ENCODE data around the gene MLIP.

MLIP gene

DNA sequence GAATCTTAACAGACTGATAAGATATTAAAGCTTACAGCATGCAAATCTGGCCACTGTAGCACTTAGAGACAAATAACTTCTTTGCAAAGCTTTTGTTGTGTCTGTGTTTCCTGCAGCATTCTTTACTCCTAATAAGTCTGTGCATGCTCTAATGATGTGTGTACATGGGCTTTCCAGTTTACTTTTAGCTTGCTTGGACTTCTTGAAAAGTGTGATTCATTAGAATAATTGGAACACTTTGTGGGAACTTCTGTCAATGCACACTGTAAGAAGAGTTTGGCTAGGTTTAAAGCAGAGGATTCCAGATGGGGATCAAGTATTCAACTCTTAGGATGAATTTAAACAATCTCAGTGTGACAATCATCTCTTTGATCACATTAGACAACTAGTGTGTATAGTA lies 174.9 kb downstream of the MLIP start:
- no peak for DNase-seq (ENCODE audit: low spot score)

DNA sequence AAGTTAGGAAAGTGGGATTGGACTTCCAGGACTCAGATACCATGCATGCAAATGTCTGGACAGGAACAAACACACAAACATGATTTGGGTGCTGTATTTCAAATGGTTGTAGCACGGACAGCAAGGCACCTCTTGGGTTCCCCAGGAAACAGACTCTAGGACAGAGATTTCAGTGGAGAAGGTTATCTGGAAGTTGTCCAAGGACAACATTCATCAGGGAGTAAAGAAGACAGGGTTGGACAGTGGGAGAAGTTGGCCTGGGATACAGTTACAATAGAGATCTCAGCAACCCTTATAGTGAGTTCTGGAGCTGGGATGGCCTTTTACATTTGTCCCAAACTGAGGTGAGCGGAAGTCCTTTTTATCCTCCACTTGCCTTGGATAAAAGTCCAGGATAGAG lies 177.2 kb downstream of the MLIP start:
- no peak for DNase-seq (ENCODE audit: low spot score)

DNA sequence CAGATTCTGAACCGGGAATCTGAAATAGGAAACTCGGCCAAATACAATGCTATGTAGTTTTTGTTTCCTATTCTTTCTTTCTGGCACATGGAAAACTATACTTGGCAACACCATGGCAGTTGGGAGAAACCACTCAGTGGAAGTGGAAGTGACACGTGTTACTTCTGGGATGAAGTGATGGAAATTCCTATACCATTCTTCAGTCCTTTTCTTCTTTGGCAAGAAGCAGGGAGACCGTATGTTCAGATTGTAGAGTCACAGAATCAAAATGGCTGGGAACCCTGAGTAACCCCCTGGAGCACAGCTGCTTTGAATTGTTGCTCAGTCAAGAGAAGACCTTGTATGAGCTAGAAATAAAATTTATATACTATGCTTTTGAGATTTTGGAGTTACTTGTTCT lies 178.2 kb downstream of the MLIP start:
- DNase-seq (ENCODE audit: low spot score): no peak

DNA sequence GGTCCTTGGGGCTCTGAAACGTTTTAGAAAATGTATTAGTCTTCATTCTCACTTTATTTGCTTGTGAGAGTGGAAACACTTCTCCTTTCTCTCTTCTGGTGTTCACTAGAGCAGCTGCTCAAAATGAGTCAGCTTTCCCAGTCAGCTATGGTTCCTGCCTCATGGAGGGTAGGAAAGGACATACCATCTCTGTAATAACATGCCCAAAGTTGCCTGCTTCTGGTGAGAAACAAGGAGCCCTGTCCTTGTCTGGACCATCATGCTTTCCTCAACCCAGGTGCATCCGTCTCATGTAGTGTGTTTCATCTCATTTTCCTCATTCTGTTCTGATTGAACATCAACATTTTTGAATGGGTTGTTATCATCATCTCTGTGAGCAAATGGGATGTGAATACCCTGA lies 179.9 kb downstream of the MLIP start:
- DNase-seq (ENCODE audit: low spot score): peak; percentile 5

DNA sequence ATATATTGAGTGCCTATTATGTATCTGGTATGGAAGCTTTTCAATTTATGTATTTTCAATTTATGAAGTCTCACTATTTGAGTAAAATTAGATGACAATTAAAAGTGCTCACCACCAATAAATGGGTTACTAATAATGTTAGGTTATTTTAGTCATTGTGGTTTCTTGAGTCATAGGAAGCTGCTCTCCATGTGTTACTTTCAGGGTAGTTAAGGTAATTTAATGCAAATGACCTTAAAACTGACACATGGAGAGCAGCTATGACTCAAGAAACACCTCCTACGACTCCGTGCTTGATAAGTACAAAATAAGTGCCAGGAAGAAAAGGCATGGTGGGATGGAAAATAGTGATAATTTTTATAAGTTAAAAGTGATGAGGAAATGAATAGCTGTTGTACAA lies 180.5 kb downstream of the MLIP start:
- DNase-seq (ENCODE audit: low spot score): no peak

DNA sequence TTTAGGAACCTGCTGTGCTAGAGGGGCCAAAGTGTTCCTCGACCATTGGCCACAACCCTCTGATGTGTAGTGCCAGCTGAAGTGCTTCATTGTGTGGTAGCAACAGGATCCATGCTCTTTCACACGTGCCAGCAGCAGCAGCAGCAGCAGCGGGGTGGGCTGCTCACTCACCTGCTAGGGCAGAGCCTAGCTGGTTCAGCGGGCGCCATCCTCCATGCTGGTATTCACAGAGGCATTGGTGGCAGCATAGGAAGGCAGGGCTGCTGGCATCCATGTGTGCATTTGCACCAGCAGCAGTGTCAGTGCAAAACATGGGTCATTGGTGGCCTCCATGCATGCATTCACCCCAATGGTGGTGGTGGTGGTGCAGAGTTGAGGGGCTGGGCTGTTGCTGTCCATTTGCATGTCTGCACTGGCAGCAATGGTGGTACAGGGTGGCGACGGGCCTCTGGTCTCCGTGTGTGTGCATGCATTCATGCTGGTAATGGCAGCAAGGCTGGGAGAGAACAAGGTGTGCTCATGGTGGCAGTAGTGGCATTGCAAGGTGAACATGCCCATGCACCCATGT lies 183.8 kb downstream of the MLIP start:
- no peak for DNase-seq (ENCODE audit: low spot score)

DNA sequence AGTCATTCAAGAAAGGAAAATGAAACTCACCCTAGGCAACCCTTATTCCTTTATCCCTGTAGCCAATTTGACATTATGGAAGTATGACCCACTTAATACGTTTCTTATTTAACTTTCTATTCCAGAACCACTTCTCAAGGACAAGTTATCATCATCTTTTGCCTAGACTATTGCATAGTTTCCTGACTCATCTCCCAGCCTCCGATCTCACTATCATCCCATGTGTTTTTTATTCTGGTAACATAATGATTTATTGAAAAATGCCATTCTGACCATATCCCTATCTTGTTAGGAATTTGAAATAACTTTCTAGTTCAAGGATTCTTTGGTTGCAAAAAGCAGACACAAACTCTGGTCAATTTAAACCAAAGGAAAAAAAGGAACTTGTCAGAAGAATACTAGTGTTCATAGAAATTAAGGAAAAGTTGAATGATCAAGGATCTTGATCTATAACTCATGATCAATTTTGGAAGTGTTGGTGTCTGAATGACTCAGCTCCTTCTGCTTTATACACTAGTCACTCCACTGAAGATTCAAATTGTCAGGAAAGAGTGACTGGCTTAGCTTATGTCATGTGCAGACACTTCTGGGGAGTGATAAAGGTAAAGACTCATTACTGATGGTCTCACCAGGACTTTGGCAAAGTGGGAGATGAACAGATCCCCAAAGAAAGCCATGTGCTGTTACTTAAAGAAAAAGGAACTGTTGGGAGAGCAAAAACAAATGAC lies 188.5 kb downstream of the MLIP start:
- DNase-seq (ENCODE audit: low spot score): no peak

DNA sequence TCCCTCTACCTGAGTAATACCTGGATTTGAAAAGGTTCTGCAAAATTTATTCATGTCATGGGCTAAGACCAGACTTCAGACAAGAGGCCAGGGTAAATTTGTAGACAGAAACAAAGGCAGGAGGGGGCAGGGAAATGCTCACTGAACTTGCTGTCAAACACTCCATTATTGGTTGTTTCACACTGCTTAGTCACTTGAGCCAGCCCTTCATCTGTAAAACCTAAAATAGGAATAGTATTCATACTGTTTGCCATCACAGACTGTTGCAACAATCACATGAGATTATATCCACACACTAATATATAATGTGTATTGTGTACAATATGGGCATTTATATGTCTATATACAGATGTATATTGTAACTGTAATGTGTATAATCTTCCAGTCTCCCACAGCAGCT lies 190.5 kb downstream of the MLIP start:
- DNase-seq (ENCODE audit: low spot score): no peak

DNA sequence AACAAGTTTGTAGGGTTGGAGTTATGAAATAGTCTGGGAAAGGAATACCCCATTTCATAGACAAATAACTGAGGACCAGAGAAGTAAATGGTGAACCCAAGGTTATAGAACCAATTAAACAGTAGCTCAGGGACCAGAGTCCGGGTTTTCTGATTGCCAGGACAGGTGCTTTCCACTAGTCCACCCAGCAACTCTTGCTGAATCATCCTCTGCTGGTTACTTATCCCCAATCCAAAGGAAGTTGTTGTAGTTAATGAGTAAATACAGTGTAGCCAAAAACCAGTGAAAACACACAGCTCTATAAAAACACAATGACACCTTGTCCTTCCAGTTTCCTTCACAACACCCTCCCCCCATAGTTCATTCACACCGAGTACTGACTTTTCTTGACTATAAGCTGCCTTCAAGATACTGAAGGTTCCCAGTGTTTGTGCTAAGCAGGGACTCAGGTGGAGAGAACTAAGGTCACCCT lies 196.2 kb downstream of the MLIP start:
- DNase-seq (ENCODE audit: low spot score): no peak

DNA sequence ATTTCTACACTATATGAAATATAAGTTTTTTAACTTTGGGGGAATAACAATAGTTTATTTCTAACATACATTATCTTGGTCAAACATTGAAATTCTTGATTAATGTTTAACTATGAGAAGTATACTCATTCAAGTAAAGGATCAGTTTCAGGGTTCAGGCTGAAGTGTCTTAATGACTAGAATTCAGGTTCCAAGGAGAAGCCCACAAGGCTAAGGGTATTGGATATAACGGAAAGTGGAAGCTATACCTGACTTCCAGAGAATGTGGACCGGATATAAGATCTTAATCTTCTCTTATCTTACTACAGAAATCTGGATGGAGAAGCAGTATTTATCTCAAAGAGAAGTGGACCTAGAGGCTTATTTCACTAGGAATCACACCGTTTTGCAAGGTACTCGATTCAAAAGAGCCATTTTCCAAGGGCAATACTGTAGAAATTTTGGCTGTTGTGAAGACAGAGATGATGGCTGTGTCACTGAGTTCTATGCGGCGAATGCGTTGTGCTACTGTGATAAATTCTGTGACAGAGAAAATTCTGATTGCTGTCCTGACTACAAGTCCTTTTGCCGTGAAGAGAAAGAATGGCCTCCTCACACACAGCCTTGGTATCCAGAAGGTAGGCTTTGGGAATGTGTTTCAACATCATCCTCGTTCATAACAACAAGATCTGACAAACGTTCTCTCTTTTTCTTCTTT lies 197.2 kb downstream of the MLIP start, which contains the start of gene TINAG:
TSS of gene TINAG (plus strand) at position 153 of the 697 bp plus-strand sequence. CDS start at position 263, 110 bp downstream.
- DNase-seq (ENCODE audit: low spot score): no peak

DNA sequence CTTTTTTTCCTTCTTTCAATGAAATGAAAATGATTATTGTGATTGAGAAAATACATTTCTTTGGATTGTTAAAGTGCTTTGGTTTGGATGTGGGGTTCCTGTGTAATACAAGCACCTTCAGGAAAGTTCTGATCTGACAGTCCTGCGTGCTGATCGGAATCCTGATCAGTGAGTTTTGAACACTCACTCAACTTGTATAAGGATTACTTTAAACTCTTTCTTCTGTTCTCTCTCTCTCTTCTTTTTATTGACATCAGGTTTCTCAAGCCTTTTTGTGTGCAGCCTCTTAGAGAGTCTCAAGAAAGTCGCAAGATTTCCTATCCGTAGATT lies 197.7 kb downstream of the MLIP start:
- DNase-seq (ENCODE audit: low spot score): no peak

DNA sequence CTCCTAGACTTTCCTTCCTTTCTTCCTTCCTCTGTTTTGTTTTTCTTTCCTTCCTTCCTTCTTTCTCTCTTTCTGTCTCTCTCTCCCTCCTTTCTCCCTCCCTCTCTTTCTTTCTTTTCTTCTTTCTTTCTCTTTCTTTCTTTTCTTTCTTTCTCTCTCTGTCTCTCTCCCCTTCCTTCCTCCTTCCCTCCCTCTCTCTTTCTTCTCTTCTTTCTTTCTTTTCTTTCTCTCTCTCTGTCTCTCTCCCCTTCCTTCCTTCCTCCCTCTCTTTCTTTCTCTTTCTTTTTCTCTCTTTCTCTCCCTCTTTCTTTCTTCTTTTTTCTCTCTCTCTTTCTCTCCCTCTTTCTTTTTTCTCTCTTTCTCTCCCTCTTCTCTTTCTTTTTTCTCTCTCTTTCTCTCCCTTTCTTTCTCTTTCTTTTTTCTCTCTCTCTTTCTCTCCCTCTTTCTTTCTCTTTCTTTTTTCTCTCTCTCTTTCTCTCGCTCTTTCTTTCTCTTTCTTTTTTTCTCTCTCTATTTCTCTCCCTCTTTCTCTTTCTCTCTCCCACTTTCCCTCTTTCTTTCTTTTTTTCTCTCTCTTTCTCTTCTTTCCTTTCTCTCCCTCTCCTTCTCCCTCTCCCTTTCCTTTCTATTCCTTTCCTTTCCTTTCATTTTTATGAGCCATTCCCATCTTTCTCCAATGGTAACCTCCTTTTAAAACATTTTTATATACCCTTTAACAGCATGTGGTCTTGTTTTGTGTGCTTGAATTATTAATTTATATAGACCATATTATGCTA lies 199.3 kb downstream of the MLIP start:
- DNase-seq (ENCODE audit: low spot score): no peak

DNA sequence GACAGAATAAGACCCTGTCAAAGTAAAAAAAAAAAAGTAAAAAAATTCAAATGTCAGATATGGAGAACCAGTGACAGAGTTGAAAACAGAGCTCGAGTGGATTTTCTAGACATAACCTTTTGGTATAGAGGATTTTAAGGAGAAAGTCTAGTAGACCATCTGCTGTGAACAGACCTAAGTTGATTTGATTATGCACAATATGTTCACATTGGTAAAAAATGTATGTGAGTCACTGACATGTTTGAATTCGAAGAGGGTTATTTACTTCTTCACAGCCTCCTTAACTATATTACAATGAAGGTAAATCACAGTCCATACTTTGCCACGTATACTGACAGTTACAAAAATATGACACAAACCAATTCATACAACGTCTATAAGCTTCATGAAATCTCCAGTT lies 204.4 kb downstream of the MLIP start:
- DNase-seq (ENCODE audit: low spot score): no peak

All from NAMALWA (cell line).